ENCODE data around the gene SLC24A3.
A peak's percentile ranks its signal among the peaks of the same experiment; 100 is the strongest.

Gene SLC24A3

GRCh38 chr20:19212469-19212815 is at the start of gene SLC24A3:
TSS of gene SLC24A3 (plus strand) at chr20:19212642.
- no peak for DNase-seq

DNA sequence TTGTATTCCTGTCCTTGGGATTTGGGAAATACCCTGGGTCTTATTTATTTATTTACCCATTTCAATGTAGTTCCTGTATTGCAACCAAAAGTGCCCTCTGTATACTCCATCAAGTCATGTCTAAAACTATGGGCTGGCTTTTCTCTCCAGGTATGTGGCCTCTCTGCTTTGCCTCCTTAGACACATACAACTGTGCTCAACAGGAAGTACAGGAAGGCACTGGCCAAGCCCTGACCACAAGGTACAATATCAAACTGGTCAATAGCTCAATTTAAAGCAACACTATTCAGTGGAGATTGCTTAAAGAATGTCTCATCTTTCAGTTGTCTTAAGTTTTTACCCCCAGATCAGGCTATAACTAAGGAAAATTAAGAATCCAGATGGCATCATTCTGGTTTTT is 42.3 kb upstream of the SLC24A3 start:
- DNase-seq = no peak

DNA sequence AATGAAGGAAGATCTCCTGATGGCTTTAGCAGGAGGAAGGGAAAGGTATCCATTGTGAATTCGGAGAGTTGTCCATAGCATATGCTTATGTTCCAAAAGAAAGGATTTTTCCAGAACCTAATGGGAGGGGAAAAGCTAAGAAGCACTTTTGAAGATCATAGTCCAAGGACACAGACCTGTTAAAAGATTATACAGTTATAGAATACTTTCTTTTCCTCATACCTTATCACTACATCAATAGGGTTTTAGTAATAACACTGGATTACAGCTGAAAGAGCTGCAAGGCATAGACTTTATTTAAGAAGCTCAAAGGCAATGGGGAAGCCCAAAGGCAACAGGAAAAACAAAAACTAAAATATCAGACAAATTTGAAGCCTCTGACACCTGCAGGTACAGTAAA is 39.8 kb upstream of the SLC24A3 start:
- DNase-seq = no peak

- no peak for DNase-seq
These were observed 35.9 kb upstream of the SLC24A3 start for GRCh38 chr20:19176470-19177052.

DNA sequence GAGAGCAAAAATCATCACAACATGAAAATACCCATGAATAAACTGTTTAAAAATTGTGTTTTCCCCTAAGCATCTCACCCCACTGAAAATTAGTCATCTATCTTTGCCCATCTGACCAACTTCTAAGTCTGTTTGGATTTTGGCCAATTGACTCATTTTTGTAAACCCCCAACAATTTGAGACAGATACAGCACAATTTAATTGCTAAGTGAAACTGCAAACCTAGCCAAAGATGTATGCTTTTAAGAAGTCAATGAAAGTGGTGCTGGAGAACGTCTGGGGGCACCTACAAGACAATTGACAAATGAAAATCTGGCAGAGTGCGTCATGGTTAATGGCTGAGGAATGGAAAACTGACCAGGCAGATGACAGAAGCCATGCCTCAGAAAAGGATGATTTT is 30.9 kb upstream of the SLC24A3 start:
- no peak for DNase-seq

DNA sequence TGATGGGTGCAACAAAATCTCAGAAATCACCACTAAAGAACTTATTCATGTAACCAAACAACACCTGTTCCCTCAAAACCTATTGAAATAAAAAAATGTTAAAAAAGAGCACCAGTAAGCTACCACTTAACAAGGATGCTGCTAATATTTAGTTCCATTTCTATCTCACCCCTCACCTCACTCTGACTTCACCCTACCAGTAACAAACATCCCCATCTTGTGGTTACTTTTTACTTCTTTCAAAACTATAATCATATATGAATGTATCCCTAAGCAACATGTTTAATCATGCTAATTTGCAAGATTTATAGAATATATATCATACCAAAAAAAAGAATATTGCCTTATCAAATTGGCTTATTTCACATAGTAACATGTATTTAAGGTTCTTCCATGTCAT is 27.4 kb upstream of the SLC24A3 start:
- DNase-seq = no peak

GRCh38 chr20:19193349-19193748 is 19.1 kb upstream of the SLC24A3 start:
- DNase-seq = no peak

DNA sequence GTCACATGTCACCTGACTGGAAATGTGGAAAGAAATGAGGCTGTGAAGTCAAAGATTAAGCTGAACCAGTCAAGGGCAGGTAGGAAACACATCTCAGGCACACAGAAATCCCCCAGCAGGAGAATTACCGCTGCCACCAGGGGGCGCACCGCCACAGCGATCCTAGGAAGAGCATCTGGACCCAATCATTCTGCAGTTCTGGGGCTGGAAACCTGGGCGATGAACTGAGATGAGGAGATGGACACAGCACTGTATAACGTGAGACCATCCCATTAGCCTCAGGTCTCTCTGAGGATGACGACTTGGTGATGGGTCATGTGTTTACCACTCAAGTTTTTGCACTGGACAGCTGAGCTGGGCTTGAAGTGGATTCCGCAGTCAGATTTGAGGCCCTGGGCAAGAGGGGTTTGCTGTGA is 6.5 kb upstream of the SLC24A3 start:
- peak; percentile 12 for DNase-seq

DNA sequence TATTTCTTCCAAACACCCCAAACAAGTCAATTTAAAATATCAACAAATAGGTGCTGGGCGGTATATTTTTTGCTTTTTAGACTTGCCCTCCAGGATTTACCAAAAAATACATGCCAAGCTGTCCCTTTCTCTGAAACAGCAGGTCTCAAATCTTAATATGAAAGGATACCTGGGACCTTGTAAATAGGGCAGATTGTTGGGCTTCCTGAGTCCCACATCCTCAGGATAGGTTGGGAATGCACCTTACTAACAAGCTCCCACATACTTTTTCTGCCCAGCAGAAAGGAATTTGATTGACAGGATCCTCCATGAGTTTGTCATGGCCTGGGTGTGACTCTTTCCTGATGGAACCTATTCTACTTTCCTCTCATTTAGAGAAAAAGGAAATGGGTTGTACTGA is 4.9 kb upstream of the SLC24A3 start:
- DNase-seq = no peak

DNA sequence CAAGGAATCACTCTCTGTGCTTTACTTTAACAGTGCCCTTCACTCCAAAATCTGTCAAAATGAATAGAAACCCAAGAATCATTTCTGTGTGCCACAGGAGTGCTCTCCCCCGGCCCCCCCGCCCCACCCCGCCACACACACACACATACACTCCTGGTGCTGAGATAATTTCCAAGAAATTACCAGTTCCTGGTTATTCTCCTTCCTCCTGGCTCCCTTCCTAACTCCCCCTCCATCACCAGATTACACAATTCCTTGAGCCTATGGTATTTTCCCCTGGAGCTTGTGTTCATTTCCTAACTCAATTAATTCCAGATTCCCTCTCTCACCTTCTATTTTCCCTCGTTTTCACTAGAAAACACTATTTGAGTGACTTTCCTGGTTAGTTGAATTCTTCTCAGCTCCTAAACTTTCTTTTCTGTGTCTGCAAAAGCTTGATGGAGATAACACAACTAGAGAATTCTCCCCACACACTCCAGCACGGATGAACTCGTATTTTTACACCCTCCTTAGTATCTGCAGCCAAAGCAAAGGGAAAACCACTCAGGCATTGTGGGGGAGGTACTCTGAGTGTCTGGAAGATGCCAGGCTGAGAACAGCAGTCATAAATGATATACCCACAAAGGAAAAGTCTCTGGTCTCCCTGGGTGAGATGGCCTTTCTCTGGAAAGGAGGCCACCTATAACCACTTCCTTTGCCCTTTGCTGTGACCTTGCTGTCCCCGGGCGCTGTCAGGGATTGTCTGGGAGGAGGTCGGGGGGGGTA is 1.9 kb upstream of the SLC24A3 start:
- DNase-seq = no peak

DNA sequence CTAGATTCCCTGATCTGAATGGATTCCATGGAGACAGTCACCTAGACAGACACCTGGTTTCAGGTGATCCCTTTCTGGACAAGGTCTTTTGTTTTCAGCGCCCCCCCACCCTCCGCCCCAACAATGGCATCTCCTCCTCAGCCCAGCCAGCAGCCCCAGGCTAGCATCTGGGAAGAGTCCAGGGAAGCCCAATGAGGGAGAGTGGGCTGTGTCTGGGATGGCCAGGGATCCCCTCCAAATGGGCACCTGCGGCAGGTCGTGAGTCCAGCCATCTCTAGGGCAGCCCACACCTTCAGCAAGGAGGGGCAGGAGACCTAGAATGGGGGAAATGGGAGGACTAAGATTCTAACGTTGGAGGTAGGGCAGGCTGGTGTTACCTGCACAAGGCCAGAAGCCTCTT is 1.2 kb upstream of the SLC24A3 start:
- DNase-seq = no peak

DNA sequence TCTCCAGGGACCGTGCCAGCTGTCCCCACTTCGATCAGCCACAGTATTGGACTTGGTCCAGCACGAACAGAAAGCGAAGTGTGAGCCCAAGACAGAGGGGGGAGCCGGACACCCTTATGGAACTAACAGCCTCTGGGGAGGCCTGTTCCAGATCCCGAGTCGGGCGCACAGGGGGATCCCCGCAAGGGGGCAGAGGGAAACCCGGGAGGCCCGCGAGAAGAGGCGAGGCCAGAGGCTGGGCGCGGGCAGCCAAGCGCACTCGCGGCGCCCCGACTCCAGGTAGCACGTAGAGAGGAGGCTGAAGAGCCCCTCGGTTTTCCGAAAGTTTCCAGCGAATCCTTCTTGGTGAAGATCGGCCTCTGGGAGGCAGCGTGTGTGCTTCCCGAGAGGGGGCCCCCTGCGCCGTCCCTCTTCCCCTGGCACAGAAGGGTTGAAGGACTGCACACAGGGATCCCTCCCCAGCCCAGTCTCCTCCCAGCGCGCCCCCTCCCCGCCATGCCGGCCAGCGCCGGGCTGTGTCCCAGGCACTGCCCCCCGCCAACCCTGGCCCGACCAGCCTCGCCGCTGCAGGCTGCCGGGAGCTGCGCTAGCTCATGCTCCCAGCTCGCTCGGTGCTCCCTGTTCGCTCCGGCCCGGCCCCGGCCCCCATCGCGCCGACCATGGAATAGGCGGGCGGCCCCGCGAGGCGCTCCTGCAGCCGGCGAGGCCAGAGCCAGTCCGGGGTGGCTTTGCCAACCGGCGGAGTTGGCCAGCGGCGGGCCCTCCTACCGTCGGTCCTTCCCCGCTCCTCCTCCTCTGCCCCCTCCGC is 577 bp upstream of the SLC24A3 start:
- DNase-seq = no peak

DNA sequence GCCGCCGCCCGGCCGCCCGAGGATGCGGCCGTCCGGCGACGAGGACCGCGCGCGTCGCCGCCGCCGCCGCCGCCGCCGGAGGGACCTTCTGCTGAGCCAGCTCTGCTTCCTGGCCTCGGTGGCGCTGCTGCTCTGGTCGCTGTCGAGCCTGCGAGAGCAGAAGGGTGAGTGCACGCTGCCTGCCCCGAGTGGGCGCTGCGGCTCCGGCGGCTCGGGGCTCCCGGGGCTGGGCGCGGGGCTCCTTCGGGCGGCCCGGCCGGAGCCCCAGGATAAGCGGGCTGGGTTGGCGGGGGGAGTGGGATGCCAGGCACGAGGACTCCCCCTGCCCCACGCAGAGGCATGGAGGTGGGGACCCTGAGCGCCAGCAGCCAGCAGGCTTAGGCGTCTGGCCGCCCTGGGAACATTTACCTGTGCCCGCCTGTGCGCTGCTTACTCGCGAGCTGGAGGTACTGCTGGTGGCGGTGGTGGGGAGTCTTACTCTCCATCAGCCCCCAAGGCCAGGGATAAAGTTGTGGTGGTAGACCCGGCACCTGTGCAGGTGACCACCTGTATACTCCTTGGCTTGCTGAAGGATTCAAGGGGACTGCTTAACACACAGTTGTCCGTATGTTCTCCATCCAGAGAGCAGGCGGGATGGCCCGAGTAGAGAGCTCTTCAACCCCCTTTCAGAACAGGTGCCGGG is 520 bp downstream of the SLC24A3 start:
- no peak for DNase-seq

DNA sequence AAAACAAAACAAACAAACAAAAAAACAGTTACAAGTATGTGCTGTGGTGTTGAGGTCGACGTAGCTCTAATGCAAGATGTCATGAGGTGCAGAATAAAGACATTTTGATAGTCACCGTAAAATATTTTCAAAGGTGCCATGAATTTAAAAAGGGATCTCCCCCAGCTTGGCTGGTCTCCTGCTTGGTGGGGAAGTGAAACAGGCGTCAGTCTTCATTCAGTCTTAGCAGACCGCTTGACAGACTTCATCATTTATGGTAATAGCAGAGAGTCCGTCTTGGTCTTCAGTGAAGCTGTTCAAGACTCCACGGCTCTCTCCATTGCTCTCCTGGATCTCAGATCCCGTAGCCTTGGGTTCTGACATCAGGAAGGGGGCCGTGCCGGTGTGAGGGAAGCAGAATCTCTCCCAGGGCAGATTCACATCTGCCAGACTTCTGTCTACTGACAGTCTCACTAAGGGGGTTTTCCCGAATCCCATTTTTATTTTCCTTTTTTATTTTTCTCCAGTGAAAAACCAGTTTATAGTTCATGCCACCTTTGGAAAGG is 1.6 kb downstream of the SLC24A3 start:
- no peak for DNase-seq

DNA sequence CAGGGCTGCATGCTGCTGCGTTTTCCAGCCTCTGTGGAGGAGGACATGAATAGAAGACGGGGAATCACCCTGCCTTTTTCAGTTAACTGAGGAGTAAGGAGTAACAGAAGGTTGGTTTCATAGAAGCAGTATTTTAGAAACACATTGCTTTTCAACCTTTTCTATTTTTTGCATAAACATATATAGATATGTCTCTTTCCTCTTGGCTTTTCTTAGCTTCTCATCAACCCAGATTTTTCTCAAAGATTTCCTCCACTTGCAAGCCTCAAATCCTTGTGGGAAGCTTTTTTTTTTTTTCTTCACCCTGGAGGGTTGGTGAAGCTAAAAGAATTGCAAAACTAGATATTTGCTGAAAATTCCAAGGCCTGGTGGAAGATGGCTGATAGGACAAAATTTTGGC is 6.0 kb downstream of the SLC24A3 start:
- no peak for DNase-seq

DNA sequence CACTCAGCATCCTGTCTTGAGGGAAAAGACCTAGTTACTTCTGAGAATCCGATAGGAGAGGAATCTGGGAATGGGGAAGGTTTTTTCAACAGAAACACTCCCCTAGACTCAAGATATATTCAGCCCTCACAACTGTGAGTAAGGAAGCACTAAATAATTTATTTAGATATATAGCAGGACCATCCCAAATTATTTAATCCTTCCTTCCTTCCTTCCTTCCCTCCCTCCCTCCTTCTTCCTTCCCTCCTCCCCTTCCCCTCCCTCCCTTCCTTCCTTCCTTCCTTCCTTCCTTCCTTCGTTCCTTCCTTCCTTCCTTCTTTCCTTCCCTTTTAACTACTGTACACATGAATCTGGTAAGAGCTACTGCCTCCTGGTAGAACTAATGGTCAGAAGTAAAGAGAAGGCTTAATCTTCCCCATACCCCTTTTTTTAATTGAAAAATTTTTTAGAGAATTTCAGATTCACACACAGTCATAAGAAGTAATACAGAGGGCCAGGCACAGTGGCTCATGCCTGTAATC is 10.1 kb downstream of the SLC24A3 start:
- no peak for DNase-seq

- no peak for DNase-seq
These were observed 11.2 kb downstream of the SLC24A3 start for GRCh38 chr20:19223640-19224039.

DNA sequence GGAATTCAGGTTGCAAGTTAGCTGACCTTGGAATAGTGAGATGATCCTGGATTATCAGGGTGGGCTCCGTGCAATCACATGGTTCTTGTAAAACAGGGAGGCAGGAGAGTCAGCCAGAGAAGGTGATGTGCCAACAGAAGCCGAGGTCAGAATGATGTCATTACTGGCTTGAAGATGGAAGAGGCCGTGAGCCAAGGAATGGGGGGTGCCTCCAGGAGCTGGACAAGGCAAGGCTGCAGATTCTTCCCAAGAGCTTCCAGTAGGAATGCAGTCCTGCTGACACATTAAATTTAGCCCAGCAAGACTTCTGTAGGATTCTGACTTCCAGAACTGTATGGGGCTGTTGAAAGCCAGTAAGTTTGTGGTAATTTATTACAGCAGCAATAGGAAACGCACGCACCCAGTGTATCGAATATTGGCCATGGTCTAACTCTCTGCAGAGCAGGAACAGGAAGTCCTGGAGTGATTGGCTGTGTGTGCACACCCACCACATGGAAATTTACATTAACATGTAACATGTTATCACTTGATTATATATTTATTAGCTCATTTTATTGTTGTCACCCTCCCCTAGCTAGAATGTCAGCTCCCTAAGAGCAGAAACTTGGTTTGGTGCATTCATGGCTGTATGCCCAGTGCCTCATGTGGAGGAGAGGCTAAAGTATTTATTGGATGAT is 19.1 kb downstream of the SLC24A3 start:
- DNase-seq = no peak

- DNase-seq = no peak
These were observed 20.8 kb downstream of the SLC24A3 start for GRCh38 chr20:19232997-19233794.

- DNase-seq = no peak
These were observed 24.1 kb downstream of the SLC24A3 start for GRCh38 chr20:19236371-19237055.

DNA sequence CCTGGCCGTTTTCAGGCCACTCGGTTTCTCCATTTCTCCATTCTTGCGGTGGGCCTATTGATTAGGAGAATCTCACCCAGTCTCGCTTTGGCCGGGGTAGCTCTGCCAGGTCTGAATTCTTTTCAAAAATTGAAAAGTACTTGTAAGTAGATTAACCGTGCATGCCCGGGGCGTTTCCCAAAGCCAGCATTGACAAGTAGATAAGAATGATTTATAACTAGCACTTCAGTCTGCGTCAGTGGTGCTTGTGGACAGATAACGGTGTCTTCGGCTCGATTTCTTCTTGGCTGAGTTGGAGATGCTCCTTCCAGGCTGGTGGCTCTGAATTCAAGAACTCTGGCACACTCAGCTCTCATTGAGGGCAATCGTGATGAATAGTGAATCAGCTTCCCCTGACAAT is 29.0 kb downstream of the SLC24A3 start:
- no peak for DNase-seq
